AG04450 (cell line): ENCODE data around the gene FOCAD. TPM values are rescaled to one million over a fixed set of nuclear protein-coding genes. Genes with fewer than 3 reads are reported as not detected.

ENCODE experiments used
- CTCF ChIA-PET: fragments of 300-600, 350-600 bp; formaldehyde crosslinking; extraction: SDS; loops from one replicate; lab custom pipeline; 2022; ENCODE audit warnings: antibody characterized with exemption, inconsistent platforms; lab: Charles Lee
- POLR2A ChIA-PET: fragments of 350-600 bp; formaldehyde crosslinking; extraction: SDS; loops from one replicate; lab custom pipeline; 2021; ENCODE audit warnings: antibody characterized with exemption, inconsistent platforms; lab: Yijun Ruan, JAX
- DNase-seq: peaks from one replicate; pipeline ENCODE4 v3.0.0-alpha.2; 2011; ENCODE audit warnings: low read depth, low spot score
- H3K27ac ChIP-seq: one replicate; pipeline ENCODE4 v1.5.1; 2012; ENCODE audit warnings: low read depth, low read length, control low read depth
- H3K27me3 ChIP-seq: one replicate; pipeline ENCODE4 v1.6.0; 2012; ENCODE audit warnings: low read length; ENCODE audit not compliant: control insufficient read depth, insufficient read depth
- H3K4me3 ChIP-seq: 2 replicates; pipeline ENCODE4 v1.5.1; 2011; ENCODE audit warnings: mild to moderate bottlenecking, low read depth, low read length, control low read depth
- H3K9me3 ChIP-seq: 2 replicates; pipeline ENCODE4 v1.5.1; 2012; ENCODE audit warnings: low read length; ENCODE audit not compliant: control insufficient read depth, insufficient read depth
- polyA plus RNA-seq: library from polyadenylated mRNA; depleted of rRNA; stranded (reverse); fragments of >200 nt; gene quantifications from 2 replicates; pipeline ENCODE4 v1.2.3, GENCODE V29; 2011
- TF ChIP-seq, protein P1 (sequence below): IDR thresholded peaks from 2 replicates; pipeline ENCODE4 v1.5.1; 2011; ENCODE audit warnings: low read depth, low read length, control low read depth, inconsistent platforms

The FOCAD gene
- polyA plus RNA-seq, 1 experiment, result 49.7 TPM

DNA sequence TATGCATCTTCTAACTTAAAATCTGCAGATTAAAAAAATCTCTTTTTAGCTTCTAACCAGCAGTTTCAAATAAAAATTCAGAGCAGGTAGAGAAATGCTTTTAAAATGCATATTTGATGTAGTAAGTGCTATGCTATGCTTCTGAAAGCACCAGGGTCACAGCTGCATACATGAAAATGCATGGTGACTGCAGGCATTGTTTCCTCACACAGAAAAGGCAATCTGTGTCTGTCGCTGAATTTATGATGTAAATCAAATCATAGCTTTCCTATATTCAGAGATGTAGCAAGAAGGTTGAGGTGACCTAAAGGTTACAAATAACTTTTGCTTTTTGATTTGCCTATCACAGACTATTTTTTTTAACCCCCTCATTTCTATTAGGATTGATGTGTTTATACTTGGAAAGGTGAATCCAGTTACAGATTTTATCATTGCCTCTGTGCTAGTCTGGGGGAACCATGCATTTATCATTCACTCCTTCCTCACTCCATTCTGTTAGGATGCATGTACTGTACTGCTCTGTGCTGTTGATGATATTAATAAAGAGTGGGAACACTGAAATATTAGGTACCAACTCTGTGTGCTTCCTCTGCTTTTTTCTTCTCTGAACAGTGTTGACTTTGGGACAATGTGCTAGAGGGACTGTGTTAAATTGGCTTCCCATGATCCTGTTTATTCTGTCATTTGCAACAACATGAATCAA lies 65.6 kb downstream of the FOCAD start:
- no peak overlapping the region for H3K4me3 ChIP-seq
- H3K27ac ChIP-seq, result no peak overlapping the region
- H3K9me3 ChIP-seq, result no peaks in the 10 kb centered on the region
- CTCF ChIA-PET, result interaction anchor here (1.0 kb wide), 1 partner anchor 192 kb away, joined by 3 read pairs; no protein-coding TSS in a partner anchor
- TF ChIP-seq, protein P1, sequence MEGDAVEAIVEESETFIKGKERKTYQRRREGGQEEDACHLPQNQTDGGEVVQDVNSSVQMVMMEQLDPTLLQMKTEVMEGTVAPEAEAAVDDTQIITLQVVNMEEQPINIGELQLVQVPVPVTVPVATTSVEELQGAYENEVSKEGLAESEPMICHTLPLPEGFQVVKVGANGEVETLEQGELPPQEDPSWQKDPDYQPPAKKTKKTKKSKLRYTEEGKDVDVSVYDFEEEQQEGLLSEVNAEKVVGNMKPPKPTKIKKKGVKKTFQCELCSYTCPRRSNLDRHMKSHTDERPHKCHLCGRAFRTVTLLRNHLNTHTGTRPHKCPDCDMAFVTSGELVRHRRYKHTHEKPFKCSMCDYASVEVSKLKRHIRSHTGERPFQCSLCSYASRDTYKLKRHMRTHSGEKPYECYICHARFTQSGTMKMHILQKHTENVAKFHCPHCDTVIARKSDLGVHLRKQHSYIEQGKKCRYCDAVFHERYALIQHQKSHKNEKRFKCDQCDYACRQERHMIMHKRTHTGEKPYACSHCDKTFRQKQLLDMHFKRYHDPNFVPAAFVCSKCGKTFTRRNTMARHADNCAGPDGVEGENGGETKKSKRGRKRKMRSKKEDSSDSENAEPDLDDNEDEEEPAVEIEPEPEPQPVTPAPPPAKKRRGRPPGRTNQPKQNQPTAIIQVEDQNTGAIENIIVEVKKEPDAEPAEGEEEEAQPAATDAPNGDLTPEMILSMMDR, result no peak
- H3K27me3 ChIP-seq, result no peaks in the 10 kb centered on the region
- no peak for DNase-seq
- POLR2A ChIA-PET, result no interaction called here

DNA sequence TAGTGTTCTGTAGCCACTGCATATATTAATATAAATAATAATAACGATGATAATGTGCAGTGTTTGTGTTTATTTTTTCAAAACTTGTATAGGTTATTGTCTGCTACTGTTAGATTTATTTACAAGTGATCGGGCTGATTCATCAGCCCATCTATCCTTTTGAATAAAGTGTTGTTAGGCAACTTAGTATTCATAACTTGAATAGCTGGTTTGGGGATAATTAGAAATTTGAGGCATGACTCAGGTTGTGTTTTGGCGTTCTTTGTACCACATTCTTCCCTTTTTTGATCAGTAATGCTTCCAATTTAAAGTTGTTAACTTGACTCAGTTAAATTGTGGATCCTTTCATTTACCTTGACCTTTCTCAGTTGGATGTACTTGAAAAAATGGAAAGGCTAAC lies 69.7 kb downstream of the FOCAD start:
- POLR2A ChIA-PET, result no interaction called here
- H3K27me3 ChIP-seq, result no peaks in the 10 kb centered on the region
- no peaks in the 10 kb centered on the region for H3K9me3 ChIP-seq
- TF ChIP-seq, protein P1, result no peak
- DNase-seq, result no peak
- CTCF ChIA-PET, result no interaction called here
- no peak overlapping the region for H3K27ac ChIP-seq
- no peak overlapping the region for H3K4me3 ChIP-seq

DNA sequence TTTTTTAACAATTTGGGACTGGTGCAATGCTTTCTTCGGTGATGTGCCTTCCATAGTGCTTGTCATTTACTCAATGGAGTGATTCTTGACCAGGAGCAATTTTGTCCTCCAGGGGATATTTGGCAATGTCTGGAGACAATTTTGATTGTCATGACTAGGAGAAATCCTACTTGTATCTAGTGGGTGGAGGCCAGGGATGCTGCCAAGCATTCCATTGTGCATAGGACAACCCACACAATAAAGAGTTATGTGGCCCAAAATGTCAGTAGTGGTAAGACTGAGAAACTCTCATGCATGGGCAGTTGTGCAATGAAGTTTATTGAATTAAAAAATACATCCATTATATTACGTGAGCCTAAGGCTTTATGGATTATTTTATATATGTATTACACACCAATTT lies 70.5 kb downstream of the FOCAD start:
- DNase-seq, result no peak
- H3K27me3 ChIP-seq, result no peaks in the 10 kb centered on the region
- ChIA-PET POLR2A (no interaction called here), CTCF (no interaction called here)
- no peak overlapping the region for H3K4me3 ChIP-seq
- TF ChIP-seq, protein P1, result no peak
- no peak overlapping the region for H3K27ac ChIP-seq
- H3K9me3 ChIP-seq, result no peaks in the 10 kb centered on the region

DNA sequence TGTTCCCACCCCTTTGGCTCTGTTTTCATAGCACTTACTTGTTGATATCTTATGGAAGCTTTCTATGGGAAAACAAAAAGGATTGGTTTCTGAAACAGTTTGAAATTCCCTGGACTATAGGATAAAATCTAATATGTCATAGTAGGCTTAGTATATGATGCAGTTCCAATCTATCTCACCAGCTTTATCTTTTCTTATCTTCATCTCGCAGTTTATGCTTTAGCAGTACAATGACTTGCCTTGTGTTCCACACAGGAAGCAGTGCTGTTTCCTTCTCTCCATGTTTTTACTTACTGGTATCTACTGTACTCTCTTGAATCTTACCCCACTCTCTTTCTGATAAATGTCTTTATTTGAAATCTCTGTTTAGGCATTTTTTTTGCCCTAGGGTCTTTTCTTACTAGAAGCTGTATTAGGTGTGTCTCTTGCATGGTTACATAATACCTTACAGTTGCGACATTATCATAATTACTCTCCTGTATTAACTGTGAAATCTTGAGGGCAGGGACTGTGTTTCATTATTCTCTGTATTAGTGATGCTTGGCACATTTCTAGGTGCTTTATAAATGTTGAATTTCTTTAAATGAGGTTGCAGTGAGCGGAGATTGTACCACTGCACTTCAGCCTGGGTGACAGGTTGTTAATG lies 76.3 kb downstream of the FOCAD start:
- TF ChIP-seq, protein P1, result no peak
- DNase-seq, result no peak
- H3K27ac ChIP-seq, result no peak overlapping the region
- POLR2A ChIA-PET, result no interaction called here
- CTCF ChIA-PET, result interaction anchor here (0.6 to 1.7 kb wide), 2 partner anchors 181 to 834 kb away, joined by 3 to 4 read pairs; no protein-coding TSS in a partner anchor
- H3K4me3 ChIP-seq, result no peak overlapping the region
- H3K9me3 ChIP-seq, result no peaks in the 10 kb centered on the region
- no peaks in the 10 kb centered on the region for H3K27me3 ChIP-seq

DNA sequence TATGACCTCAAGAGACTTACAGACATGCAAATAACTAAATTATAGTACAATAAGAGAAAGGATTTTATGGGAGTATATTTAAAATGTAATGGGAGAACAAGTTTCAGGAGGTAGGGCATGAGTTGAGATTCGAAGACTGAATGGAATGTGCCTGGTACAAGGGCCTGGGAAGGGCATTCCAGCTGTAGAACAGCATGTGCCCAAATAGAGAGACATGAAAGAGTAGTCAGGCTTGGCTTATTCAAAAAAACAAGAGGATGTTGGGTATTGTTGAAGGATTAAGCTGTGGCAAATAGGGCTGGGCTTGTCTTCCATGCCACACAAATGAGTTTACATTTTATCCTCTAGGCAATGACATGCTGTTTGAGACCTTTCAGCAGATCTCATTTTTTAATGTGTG lies 86.9 kb downstream of the FOCAD start:
- POLR2A ChIA-PET, result no interaction called here

More for the DNA sequence above, 86.9 kb downstream of the FOCAD start:
- TF ChIP-seq, protein P1, result no peak
- no peak overlapping the region for H3K27ac ChIP-seq
- no peaks in the 10 kb centered on the region for H3K9me3 ChIP-seq
- DNase-seq, result no peak
- CTCF ChIA-PET, result no interaction called here
- no peak overlapping the region for H3K4me3 ChIP-seq
- H3K27me3 ChIP-seq, result no peaks in the 10 kb centered on the region
